ENCODE measurements around the gene ERMP1.

- TF ChIP-seq CTCF (IDR thresholded peaks at IDR 0.05) (no peak), POLR2A (IDR thresholded peaks at IDR 0.05) (no peak), EP300 (IDR thresholded peaks at IDR 0.05) (no peak), POLR2AphosphoS5 (IDR thresholded peaks at IDR 0.05) (no peak)
Measured at GRCh38 chr9:5843794-5844471, 11.0 kb upstream of the ERMP1 start.
